Spleen (tissue), 7 donors: ENCODE data around the gene CIAO3.

Experiments used
- POLR2A ChIP-seq, 3 donors: fragments of 450-650 bp; IDR thresholded peaks; one replicate each; pipeline ENCODE4 v1.5.1; 2017; ENCODE audit warnings: antibody characterized with exemption in 3 of 3, mild to moderate bottlenecking in 1 of 3
- POLR2AphosphoS5 ChIP-seq, 3 donors: sonication (generic); formaldehyde crosslinking; IDR thresholded peaks; one replicate each; pipeline ENCODE4 v1.5.1; 2017; ENCODE audit warnings: antibody characterized with exemption in 3 of 3
- TF ChIP-seq, protein P1 (sequence below), 11 experiments: fragments of 200-600 bp in 7 of 11; fragments of 450-650 bp in 4 of 11; sonication (generic) in 4 of 11; IDR thresholded peaks in 8 of 11; conservative IDR thresholded peaks in 3 of 11; 1 replicate in 7 of 11; 2 replicates in 4 of 11; pipeline versions ENCODE4 v1.4.0 to v1.8.0; 2016 to 2021; ENCODE audit warnings: antibody characterized with exemption in 11 of 11, inconsistent platforms in 4 of 11, mild to moderate bottlenecking in 1 of 11
- donor health status: DM: no; HTN: no; CAD: no; lungs with moderate emphysema.
- donor health status: DM: no; HTN: no; CAD: no.
- donor health status: DM: no; HTN: no; CAD: no.

DNA sequence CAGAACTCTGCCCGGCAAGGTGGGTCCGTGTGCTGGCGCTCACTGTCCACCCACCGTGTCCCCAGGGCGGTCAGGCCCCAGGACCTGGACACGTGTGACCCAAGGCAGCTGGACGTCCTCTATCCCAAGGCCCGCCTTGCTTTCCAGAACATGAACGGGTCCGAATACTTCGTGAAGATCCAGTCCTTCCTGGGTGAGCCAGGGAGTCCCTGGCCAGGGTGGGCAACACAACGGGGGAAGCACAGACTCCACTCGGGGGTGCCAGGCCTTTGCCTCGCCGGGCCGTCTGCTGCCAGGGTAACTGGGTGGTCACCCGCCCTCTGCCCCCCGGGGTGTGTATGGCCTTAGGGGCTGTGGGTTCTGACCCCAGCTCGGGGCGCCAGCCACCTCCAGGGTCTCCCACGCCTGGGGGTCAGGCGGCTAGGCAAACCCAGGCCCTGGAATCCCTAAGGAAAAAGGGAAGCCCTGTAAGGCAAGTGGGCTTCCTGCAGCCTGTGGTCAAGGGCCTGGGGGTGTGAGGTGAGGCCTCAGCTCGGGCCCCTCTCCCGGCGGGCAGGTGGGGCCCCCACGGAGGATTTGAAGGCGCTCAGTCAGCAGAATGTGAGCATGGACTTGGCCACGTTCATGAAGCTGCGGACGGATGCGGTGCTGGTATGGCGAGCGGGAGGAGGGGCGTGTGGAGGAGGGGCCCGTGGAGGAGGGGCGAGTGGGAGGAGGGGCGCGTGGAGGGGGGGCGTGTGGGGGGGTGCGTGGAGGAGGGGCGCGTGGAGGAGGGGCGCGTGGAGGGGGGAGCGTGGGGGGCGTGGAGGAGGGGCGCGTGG, 26.2 kb upstream of the CIAO3 start:
- TF ChIP-seq, protein P1, sequence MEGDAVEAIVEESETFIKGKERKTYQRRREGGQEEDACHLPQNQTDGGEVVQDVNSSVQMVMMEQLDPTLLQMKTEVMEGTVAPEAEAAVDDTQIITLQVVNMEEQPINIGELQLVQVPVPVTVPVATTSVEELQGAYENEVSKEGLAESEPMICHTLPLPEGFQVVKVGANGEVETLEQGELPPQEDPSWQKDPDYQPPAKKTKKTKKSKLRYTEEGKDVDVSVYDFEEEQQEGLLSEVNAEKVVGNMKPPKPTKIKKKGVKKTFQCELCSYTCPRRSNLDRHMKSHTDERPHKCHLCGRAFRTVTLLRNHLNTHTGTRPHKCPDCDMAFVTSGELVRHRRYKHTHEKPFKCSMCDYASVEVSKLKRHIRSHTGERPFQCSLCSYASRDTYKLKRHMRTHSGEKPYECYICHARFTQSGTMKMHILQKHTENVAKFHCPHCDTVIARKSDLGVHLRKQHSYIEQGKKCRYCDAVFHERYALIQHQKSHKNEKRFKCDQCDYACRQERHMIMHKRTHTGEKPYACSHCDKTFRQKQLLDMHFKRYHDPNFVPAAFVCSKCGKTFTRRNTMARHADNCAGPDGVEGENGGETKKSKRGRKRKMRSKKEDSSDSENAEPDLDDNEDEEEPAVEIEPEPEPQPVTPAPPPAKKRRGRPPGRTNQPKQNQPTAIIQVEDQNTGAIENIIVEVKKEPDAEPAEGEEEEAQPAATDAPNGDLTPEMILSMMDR (IDR thresholded peaks at IDR 0.05 in 8 of 11, conservative IDR thresholded peaks at IDR 0.05 in 3 of 11), result no peak
- no peak for TF ChIP-seq POLR2AphosphoS5 (IDR thresholded peaks at IDR 0.05)
- no peak for TF ChIP-seq POLR2A (IDR thresholded peaks at IDR 0.05)
